ENCODE data around the gene FZD2. TPM values are rescaled to one million over a fixed set of nuclear protein-coding genes. Genes with fewer than 3 reads are reported as not detected.

FZD2 gene
- total and polyA plus RNA-seq, 9 of the 15 experiments (the other 6 are each of a cell fraction or from before 2014, with no cell fraction given) = 0.03 to 4.5 (median 1.1) TPM; not detected in 1

DNA sequence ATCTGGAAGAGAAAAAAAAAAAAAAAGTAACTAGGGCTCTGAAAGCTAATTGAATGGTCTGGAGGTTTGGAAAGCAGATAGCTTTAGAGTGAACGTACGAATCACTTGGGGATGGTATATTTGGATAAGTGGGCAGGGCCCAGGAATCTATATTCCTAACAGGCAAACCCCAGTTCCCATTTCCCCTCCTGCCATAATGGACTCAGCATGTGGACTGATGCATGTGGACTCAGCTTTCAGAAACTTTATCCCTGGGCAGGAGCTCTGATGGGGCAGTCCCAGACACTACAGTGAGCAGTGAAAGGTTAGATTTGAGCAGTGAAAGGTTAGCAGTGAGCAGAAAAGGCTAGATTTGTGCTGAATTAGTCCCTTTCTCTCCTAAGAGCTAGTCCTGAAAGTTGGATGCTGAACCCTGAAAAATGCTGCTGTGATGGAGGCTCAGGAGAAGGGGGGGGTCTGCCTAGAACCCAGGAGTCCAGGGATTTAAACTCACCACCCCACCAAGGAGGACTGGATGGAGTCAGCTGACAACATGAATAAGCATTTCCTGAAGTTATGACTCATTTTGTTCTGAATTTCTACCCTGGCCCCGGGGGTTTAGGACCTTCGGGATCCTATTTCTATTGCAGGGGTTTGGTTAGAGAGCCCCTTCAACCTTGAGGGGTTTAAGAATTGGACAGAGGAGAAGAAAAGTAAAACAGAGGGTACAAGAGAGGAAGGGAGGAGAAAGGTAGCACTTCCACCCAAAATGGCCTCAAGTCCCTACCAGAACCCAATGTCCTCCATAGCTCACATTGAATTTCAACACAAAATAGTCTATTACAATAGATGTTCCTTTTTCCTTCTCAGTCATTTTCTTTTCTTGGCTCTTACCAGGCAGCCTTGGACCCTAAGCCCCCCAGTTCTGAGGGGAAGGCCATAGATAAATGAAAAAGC, 10.3 kb upstream of the FZD2 start (continued):
- TF ChIP-seq HES1 (IDR thresholded peaks at IDR 0.05; ENCODE audit: low read depth) (no peak), RBBP5 (IDR thresholded peaks at IDR 0.05; ENCODE audit: borderline replicate concordance, insufficient read depth, low read length, poor library complexity, severe bottlenecking) (no peak), CSDE1 (IDR thresholded peaks at IDR 0.05) (no peak), NCOA6 (IDR thresholded peaks at IDR 0.05) (no peak), CREB5 (CRISPR knock-in tag; IDR thresholded peaks at IDR 0.05) (no peak), THAP7 (CRISPR knock-in tag; IDR thresholded peaks at IDR 0.05) (no peak), PHF20 (IDR thresholded peaks at IDR 0.05; ENCODE audit: partially characterized antibody) (no peak), JUN (IDR thresholded peaks at IDR 0.05; ENCODE audit: borderline replicate concordance, low read depth, low read length) (peak; percentile 78), JUN (CRISPR knock-in tag; IDR thresholded peaks at IDR 0.05; ENCODE audit: borderline replicate concordance) (no peak), FOS (IDR thresholded peaks at IDR 0.05; ENCODE audit: extremely low read depth, insufficient read length) (no peak), CHD4 (IDR thresholded peaks at IDR 0.05; ENCODE audit: insufficient read depth, insufficient replicate concordance, low read depth, low read length, poor library complexity, severe bottlenecking) (no peak)
- TF ChIP-seq, protein P1, sequence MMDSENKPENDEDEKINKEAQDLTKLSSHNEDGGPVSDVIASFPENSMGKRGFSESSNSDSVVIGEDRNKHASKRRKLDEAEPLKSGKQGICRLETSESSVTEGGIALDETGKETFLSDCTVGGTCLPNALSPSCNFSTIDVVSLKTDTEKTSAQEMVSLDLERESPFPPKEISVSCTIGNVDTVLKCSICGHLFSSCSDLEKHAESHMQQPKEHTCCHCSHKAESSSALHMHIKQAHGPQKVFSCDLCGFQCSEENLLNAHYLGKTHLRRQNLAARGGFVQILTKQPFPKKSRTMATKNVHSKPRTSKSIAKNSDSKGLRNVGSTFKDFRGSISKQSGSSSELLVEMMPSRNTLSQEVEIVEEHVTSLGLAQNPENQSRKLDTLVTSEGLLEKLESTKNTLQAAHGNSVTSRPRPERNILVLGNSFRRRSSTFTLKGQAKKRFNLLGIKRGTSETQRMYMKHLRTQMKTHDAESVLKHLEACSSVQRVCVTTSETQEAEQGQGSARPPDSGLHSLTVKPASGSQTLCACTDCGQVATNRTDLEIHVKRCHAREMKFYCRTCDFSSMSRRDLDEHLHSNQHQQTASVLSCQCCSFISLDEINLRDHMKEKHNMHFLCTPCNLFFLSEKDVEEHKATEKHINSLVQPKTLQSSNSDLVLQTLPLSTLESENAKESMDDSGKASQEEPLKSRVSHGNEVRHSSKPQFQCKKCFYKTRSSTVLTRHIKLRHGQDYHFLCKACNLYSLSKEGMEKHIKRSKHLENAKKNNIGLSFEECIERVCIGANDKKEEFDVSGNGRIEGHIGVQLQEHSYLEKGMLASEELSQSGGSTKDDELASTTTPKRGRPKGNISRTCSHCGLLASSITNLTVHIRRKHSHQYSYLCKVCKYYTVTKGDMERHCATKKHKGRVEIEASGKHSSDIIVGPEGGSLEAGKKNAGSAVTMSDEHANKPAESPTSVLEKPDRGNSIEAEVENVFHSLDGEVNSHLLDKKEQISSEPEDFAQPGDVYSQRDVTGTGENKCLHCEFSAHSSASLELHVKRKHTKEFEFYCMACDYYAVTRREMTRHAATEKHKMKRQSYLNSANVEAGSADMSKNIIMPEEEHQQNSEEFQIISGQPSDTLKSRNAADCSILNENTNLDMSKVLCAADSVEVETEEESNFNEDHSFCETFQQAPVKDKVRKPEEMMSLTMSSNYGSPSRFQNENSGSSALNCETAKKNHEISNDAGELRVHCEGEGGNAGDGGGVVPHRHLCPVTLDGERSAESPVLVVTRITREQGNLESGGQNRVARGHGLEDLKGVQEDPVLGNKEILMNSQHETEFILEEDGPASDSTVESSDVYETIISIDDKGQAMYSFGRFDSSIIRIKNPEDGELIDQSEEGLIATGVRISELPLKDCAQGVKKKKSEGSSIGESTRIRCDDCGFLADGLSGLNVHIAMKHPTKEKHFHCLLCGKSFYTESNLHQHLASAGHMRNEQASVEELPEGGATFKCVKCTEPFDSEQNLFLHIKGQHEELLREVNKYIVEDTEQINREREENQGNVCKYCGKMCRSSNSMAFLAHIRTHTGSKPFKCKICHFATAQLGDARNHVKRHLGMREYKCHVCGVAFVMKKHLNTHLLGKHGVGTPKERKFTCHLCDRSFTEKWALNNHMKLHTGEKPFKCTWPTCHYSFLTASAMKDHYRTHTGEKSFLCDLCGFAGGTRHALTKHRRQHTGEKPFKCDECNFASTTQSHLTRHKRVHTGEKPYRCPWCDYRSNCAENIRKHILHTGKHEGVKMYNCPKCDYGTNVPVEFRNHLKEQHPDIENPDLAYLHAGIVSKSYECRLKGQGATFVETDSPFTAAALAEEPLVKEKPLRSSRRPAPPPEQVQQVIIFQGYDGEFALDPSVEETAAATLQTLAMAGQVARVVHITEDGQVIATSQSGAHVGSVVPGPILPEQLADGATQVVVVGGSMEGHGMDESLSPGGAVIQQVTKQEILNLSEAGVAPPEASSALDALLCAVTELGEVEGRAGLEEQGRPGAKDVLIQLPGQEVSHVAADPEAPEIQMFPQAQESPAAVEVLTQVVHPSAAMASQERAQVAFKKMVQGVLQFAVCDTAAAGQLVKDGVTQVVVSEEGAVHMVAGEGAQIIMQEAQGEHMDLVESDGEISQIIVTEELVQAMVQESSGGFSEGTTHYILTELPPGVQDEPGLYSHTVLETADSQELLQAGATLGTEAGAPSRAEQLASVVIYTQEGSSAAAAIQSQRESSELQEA (IDR thresholded peaks at IDR 0.05; ENCODE audit: low read depth) = no peak
- TF ChIP-seq, protein P2, sequence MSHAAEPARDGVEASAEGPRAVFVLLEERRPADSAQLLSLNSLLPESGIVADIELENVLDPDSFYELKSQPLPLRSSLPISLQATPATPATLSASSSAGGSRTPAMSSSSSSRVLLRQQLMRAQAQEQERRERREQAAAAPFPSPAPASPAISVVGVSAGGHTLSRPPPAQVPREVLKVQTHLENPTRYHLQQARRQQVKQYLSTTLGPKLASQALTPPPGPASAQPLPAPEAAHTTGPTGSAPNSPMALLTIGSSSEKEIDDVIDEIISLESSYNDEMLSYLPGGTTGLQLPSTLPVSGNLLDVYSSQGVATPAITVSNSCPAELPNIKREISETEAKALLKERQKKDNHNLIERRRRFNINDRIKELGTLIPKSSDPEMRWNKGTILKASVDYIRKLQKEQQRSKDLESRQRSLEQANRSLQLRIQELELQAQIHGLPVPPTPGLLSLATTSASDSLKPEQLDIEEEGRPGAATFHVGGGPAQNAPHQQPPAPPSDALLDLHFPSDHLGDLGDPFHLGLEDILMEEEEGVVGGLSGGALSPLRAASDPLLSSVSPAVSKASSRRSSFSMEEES (CRISPR knock-in tag; IDR thresholded peaks at IDR 0.05) = no peak

All from K562 (cell line).